GM23248 (cell line): Measurements from ENCODE around the gene C1orf167.

Experiments used
- EZH2 ChIP-seq: fragments of 200-600 bp; sonication (generic); IDR thresholded peaks from 2 replicates; pipeline ENCODE4 v1.6.1; 2018; ENCODE audit warnings: antibody characterized with exemption, mild to moderate bottlenecking; ENCODE audit not compliant: insufficient read depth, poor library complexity, severe bottlenecking
- EZH2phosphoT487 ChIP-seq: fragments of 200-600 bp; sonication (generic); IDR thresholded peaks from 2 replicates; pipeline ENCODE4 v1.6.1; 2018; ENCODE audit warnings: antibody characterized with exemption, moderate library complexity, mild to moderate bottlenecking, low read depth; ENCODE audit not compliant: insufficient read depth

- TF ChIP-seq EZH2, result no peak
- no peak for TF ChIP-seq EZH2phosphoT487
Observed at GRCh38 chr1:11792106-11792505, 30.1 kb downstream of the C1orf167 start.
